NCI-H1436 (cell line): Measurements from ENCODE around the gene CCN6.

ENCODE experiments used
- DNase-seq: peaks from one replicate; lab custom pipeline; 2025; lab: John Stamatoyannopoulos, UW

CCN6 gene

DNA sequence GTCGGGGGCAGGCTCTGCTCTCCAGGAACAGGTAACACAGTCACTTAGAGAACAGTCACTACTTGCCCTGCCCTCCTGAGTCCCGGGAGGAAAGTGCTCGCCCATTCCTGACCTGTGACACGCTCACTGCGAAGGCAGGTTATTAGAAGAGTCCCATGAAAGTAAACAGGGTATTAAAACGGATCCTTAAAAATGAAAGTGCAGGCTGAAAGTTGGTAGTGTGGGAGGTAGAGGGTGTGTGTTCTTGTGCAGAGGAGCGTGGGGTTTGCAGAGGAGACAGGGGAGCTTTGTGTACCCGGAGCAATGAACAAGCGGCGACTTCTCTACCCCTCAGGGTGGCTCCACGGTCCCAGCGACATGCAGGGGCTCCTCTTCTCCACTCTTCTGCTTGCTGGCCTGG, at the start of gene CCN6:
CCN6 (plus strand) TSS at position 104 of the 400 bp plus-strand sequence; CDS start at position 358, 254 bp downstream.
- no peak for DNase-seq

DNA sequence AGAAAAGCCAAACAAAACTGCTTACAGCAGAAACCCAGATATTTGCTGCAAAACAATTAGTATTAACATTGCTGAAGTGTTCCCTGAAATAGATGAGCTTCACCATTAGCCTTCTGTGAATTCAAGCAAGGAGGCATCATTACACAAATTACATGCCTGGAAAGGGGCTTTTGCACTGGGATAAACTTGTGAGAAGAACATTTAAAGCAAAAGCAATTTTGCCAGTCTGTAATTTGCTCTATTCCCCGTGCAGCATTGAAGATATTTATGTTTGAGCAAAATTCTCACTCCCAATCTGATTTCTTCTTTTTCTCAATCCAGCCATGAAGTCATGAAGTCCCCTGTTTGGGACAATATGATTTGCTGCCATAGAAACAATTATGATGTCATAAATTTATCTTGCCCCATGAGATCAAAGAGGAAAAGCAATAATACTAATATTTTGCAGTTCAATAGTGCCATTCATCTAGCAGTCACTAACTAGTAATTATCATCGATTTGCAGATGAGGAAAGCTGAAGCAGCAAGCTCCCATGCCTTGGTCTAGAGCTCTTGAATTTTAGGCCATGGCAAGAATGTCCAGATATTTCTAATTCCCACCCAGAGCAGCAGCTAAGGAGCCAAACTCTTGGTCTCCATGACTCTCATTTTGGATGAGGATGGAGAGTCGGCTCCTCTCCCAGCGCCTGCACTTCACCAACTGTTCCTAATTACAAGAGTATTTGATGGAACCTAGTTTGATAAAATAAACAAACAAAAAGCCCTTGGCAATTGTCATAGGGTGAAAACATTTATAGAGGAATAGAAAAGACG, 49.5 kb upstream of the CCN6 start:
- no peak for DNase-seq

DNA sequence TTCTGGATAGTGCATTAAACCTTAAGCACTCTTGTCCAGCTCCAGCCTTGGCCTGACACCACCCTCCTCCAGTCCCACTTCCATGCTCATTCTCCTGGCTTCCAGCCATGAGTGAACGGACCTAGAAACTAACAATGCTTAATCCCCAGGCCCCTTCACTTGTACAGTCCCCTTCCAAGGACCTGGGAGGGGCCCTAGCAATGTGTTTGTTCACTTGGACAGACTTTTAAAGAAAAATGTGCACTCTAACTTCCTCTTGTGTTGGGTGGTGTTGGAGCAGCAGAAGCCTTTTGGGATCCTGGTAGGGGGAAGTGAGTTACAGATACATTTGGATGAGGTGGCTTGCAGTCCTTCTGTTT, 48.9 kb upstream of the CCN6 start:
- DNase-seq: no peak

DNA sequence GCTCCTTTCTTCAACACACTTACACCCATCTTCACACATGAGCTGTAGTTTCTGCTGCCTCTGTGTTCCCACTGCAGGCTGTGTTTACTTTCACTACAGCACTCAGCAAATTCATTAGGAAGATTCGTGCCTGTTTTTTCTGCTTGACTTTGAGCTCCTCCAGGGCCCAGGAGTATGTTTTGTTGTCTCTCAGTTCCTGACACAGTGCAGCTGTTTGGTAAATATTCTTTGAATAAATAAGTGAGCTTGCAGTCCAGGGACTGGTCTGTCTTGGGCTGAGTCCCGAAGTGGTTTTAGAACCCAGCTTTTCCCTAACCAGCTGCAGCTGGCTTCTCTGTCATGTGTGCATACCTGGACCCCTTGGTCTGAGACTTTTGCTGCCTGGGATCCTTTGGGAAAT, 46.6 kb upstream of the CCN6 start:
- no peak for DNase-seq

DNA sequence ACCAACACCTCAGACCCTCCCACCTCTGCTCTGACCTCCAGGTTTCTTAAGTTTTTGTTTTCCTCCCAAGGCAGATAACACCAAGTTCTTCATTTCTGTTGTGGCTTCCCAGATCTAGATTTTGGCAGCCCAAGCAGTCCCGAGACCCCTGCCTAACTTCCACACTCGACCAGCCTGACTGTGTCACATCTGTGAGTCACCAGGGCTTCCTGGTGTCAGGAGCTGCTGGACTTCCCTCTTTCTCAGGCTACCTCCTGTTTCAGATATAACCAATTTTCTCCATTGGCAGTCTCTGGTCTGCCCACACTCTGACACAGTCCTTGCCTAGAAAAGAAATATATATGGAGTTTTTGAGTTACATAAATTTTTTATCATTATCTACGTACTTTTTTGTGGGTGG, 46.1 kb upstream of the CCN6 start:
- DNase-seq: no peak

DNA sequence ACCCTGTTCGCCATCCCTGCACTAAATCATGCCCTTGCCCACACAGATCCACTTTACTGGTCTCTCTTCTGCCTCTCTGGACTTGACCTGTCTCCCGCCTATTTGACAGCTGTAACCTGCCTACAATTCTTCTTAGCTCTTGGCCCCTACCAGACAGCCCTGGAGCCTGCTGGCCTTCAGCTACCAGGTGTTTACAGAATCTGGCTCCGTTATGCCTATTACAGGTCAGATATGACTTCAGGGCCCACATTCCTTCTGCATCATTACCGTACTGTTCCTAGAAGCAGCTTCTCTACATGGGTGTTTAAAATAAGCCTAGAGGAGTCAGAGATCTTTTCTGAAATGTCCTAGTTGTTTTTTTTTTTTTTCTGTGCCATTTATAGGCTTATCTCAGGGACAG, 45.4 kb upstream of the CCN6 start:
- no peak for DNase-seq

DNA sequence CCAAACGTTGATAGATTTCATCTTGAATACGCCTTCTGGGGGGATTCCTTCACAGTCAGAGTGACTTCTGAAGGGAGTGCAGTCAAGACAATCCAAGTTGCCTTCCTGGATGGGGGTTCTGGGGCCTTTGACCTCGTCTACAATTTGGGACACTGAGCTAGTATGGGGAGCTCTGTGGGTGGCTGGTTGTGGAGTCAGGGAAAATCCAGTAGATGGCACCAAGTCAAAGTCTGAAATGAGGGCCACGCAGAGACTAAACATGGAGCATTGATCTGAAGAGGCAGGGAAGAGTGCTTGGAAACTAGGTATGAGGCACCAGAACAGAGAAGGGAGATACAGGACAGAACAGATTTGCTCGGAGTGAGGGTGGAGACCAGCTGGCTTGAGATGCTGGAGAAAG, 43.6 kb upstream of the CCN6 start:
- DNase-seq: no peak

DNA sequence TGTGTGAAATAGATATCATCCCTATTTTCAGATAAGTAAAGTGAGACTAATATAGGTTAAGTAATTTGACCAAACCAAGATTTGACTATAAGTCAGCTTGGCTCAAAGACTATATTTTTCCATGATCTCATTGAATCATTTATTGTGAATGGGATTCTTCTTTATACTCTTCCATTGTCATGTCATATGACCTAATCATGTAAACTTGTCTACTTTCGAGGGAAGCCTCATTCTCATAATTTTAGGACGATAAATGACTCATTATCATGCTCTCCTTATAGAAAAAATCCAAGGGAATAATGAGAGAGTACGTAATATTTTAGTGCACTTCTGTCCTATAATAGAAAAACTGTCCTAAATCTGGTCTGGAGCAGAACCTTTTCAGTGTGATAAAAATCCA, 40.9 kb upstream of the CCN6 start:
- no peak for DNase-seq

DNA sequence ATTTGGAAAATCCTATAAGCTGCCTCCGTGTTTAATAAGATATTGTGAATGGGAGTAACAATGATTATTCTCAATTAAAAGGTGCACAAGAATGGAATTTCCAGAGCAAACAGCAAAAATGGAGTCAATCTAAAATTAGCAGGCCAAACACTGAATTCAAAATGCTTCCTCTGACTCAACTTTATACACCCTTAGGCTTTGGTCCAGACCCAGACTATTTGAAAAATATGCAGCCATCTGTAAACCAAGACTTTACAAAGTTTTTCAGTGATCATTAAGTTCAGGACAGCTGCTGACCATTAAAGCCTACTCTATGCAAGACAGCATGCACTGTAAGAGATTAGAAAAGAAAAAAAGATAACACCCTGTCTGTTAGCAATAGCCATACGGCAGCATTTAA, 39.4 kb upstream of the CCN6 start:
- DNase-seq: no peak

DNA sequence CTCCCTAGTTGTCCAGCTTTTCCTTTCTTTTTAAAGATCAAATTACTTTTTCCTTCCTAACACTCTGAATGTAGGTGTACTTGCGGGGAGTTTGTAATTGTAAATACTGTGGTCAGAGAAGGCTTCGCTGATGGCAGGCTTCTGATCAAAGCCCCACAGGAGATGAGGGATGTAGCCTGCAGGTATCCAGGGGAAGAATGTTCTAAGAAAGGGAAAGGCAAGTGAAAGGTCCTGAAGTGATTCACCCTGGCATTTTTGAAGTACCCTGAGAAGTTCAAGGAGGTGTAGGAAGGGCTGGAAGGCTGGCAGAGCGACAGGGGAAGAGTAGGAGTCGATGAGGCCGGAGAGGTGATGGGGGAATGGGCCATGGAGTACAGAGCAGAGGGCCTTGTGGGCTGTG, 38.2 kb upstream of the CCN6 start:
- DNase-seq: no peak

DNA sequence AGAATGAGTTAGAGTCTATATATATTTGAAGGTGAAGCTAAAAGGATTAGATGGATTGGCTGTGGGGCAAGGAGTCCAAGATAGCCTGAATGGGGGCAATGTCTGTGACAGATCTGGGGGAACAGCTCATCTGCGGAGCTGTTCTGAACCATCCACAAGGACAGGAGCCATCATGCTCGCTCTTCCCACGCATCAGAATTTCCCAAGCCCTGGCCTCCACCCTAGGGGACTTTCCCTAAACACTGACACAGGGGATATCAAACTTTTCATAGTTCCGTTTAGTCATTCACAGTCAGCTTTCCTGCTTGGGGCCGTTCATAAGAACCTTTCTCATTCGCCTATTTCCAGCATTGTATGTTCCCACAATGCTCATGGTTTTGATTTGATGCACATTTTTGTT, 37.6 kb upstream of the CCN6 start:
- no peak for DNase-seq

DNA sequence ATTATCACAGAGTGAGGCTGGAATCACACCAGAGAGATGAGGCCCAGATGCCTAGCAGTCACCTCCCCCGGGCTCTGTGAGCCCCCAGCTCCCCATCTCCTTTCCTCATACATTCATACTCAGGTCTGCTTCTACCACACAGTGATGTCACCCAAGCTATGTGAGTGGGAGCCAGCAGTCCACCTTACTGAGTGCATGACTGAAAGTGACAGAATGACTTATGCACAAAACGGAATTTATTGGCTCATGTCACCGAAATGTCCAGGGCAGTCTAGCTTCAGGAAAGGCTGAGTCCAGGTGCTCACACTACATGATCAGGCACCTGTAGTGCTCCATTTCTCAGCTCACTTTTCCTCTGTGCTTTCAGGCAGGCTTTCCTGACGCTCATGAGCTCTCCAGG, 36.7 kb upstream of the CCN6 start:
- DNase-seq: no peak

DNA sequence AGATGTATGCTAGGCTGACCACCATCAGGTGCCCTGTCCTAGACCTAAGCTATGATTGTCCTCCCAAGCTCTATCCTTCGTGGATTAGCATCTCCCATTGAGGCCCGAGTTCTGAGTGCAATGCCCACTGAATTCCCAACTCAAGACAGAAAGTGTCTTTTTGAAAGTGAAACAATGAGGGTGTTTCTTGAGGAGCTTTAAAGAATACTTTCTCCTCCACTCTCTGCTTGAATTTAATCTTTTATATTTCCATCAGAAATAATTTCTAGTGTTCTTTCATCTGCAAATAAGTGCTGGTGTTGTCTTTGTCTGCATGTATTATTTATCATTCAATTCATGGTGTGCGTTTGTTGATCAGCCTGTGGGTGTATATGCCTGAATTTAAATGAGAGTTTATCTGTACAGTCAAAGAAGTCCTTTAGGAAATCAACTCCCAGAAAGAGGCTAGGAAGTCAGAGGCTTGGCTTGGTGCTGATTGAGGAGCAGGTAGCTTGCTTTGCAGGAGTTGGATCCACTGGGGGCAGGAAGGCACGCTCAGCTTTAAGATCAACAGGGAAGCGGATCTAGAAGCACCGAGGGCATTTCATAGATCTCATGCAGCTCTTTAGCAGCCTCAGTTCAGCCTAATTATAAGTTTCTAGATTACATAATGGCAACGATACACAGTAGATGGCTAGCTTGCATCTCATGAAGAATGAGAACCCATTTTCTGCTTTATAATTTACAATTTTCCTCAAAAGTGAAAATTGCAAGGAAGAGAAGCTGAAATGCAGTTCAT, 36.0 kb upstream of the CCN6 start:
- DNase-seq: no peak

DNA sequence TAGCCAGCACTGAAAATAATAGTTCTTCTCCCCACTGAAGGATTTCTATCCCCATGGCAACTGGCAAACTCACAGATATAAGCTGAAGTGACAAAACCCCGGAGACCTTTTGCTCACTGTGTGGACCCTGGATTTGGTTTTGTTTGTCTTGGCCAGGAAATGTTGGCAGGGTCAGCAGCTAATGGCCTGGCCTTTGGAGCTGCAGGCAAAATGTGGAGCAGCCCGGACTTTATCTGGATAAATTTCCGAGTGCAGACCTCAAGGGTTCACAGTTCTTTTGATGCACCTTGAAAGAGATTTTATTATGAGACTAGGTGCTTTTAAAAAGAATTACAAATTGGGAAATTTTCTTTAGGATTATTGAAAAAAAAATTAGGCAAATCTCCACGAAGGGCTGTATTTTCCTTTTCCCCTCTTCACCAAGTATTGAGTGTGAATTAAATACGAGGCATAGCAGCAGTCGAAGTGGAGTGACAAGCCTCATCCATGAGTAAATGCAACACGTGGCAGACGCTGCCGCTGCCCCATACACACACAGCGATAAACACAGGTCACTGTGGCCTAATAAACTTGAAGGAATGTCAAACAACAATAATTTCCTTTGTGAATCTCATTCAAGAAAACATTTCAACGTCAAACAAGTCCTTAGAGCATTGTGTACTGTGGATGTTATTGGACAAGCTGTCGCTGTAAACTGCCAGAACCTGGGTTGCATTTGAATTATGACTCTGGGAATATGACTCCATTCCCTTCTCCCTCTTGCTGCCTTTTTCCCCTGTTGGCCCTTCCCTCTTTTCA, 35.1 kb upstream of the CCN6 start:
- no peak for DNase-seq

DNA sequence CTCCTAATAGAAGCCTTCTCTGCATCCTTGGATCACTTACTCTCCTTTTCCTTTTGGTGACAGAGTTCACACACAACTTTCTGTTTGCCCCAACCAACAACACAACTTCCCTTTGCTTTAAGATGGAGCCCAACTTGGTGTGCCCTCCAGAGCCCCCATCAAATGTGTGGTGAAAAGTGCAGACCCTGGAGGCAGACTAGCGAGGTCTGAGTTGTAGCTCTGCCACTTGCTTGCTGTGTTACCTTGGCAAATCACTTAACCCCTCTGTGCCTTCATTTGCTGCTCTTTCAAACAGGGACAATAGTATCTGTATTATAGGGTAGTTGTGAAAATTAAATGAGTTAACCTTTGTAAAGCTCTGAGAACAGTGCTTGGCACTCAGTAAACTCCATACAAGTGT, 34.3 kb upstream of the CCN6 start:
- DNase-seq: no peak

DNA sequence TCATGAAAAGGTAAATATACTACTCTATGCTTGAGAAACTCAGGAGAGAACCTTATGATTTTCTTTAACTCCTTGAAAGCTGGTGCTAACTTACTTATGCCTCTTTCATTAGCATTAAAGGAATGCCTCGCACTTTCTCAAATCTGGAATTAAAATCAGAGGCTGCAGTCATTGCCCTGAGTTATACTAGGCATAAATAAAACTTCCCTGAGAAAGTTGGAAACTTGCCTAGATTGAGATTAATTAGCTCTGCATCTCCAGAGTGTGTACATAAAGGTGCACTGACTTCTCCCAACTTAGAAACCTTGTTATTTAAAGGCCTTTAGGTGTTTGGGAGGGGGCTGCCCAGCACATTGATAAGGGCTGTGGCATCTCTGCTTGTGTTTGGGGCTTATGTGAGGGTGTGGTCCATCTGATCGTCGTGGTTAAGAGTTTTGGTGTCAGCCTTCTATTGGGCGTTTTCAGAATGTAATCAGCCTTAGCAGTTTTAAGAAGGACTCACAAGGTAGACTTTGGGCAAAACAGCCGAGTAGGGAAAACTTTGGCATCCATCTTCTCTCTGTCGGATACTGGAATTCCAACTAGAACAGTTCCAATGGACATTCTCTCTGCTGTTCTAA, 32.1 kb upstream of the CCN6 start:
- DNase-seq: no peak

DNA sequence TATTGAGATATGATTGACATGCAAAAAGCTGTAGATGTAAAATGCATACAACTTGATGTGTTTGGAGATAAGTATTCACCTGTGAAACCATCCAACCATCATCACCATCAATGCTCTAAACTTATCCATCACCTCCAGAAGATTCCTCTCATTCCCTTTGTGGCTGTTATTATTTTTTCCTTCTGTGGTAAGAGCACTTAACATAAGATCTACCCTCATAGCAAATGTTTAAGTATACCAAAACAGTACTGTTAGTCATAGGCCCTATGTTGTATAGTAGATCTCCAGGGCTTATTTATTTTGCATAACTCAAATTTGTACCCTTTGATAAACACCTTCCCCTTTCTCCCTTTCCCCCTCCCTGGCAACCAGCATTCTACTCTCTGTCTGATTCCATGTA, 31.2 kb upstream of the CCN6 start:
- no peak for DNase-seq

DNA sequence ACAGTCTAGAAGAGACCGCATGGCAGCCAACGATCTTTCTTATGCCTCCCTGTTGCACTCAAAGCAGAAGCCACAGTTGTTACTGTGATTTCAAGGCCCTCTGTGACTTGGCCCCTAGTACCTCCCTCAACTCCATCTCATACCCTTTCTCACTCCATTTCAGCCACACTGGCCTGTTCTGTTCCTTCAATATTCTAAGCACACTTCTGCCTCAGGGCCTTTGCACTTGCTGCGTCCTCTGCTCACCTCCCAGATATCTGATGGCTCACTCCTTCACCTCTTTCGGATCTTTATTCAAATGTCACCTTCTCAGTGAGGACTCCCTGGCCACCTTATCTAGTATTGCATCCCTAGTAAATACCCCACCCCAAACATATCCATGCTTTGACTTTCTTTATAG, 29.4 kb upstream of the CCN6 start:
- no peak for DNase-seq

DNA sequence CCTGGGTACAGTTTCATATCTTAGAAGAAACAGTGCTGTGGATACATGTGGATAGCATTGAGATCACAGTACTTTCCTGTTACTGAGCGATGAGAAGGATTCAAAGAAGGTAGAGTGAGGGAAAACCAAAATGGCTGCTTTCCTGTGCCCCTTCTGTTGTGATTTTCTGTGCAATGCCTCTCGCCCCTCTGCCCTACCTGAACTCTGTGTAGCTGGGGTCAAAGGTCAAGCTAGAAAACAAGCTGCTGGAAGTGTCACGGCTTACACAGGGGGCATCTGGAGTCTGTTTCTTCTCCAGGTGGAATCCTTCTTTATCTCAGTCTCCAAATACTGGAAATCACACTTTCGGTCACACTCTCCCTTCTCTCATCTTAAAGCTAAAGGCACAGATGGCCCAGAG, 27.0 kb upstream of the CCN6 start:
- no peak for DNase-seq

DNA sequence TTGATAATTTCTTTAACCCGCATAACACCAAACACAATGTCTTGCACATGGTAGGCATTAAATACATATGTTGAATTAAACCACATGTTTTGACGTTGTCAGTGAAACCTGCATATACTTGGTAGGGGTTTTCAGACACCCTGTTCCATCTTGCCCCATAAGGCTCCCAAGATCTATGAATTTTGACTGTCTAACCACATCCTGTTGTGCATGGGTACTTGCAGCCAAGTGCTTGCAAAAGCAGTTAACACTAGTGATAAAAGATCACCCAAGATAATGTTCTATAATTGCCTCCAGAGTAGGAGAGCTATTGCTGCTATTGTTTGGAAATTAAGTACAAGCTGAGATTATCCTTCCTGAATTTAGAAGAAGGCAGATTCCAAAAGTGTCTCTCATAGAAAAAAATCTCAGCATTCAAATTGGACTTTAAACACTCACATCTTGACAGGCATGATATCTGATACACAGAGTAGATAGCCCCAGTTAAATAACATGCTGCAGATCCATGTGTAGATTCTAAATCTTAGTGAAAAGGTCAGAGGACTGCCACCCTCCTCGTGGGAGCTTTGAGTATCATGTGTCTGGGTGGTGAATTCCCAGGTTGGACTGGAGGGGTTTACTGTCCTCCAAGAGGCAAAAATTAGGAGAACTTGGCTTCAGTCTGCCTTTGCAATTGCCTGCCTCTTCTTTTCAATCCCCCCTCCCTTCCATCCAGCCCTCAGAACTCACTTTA, 25.8 kb upstream of the CCN6 start:
- no peak for DNase-seq

DNA sequence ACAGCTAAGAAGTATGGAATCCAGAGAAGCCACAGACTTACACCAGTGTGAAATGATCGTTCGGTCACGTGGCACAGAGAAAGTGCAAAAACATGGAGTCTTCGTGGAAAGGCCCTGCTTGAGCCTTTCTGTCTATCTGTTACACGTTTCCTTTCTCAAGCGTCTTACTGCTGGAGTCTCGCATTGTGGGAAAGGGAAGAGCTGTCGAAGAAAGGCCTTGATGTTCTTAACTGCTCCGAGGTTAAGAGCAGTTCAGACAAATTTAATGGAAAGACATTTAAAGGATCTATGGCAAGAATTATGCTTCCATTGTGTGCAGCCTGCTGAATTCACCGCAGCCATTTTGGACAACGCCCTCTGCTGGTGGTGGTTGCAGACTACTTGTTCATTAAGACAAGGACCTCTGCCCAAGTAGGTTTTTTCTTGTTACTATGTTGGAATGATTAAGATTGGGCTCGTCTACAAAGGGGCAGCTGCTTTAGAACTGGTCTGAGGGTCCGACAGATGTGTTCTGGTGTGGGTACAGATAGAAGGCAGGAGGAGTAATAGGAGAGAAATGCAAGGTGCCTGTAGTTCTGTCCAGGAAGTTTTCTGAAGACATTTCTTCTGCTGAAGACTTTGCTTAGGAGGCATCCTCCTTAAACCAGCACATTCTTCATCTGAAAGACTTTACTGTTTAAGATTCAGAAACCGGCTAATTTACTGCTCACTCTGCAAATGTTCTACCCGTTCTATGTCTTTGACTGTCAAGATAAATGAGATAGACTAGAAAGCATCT, 24.7 kb upstream of the CCN6 start:
- peak; percentile 49 for DNase-seq
